Activated T-cell treated with anti-CD3 and anti-CD28 coated beads, Interleukin-2, amount 50 U/mL, for 72 hours (primary cell): ENCODE data around the gene NPC2. TPM values are rescaled to one million over a fixed set of nuclear protein-coding genes. Genes with fewer than 3 reads are reported as not detected.
"Not testable (repeated sequence)": the region's sequence is repeated elsewhere in the genome, so short reads cannot be mapped to it uniquely, and the experiment has no call there.

Source experiments
- ATAC-seq, 2 donors: fragments of 150-1000 bp; cut with Tn5 transposase; replicated peaks in 1 of 2; 2 replicates each; pipeline ENCODE4 v1.10.0; 2021; ENCODE audit warnings: moderate library complexity in 2 of 2, mild to moderate bottlenecking in 1 of 2
- DNase-seq, 2 donors: peaks; one replicate each; pipeline ENCODE4 v3.0.0; 2021 to 2022; ENCODE audit warnings: mixed read lengths in 1 of 2
- H3K27ac Mint-ChIP-seq: one replicate; pipeline ENCODE4 v1.8.0; 2022; ENCODE audit warnings: mild to moderate bottlenecking, moderate library complexity, mixed read lengths
- H3K27me3 Mint-ChIP-seq: one replicate; pipeline ENCODE4 v1.8.0; 2022; ENCODE audit warnings: low read depth, mixed read lengths
- H3K36me3 Mint-ChIP-seq, 2 donors: one replicate each; pipeline ENCODE4 v1.8.0; 2022; ENCODE audit warnings: mixed read lengths in 2 of 2, mild to moderate bottlenecking in 1 of 2; ENCODE audit not compliant: insufficient read depth in 2 of 2
- H3K4me1 Mint-ChIP-seq: one replicate; pipeline ENCODE4 v1.8.0; 2022; ENCODE audit warnings: low read depth, mixed read lengths
- H3K4me3 Mint-ChIP-seq, 2 donors: one replicate each; pipeline ENCODE4 v1.8.0; 2022; ENCODE audit warnings: mild to moderate bottlenecking in 2 of 2, mixed read lengths in 2 of 2, moderate library complexity in 2 of 2
- H3K9me3 Mint-ChIP-seq, 2 donors: one replicate each; pipeline ENCODE4 v1.8.0; 2022; ENCODE audit warnings: mixed read lengths in 2 of 2
- total RNA-seq, 2 donors: library from RNA; stranded (reverse); gene quantifications; one replicate each; pipeline ENCODE4 v1.2.3, GENCODE V29; 2022

The NPC2 gene
- total RNA-seq, 2 donors from 2014 or later: 27.1 to 35.4 TPM

- Mint-ChIP-seq H3K36me3 (no peaks in the 10 kb centered on the region), H3K9me3 (no peaks in the 10 kb centered on the region), H3K27me3 (peaks cover 10% of the 10 kb centered on the region), H3K4me3 (no peak overlapping the region), H3K27ac (no peak overlapping the region), H3K4me1 (no peaks in the 10 kb centered on the region)
- DNase-seq (no peak), ATAC-seq (no peak)
These were observed 27.8 kb downstream of the NPC2 start for GRCh38 chr14:74465335-74465734.

GRCh38 chr14:74464785-74465184 is 28.3 kb downstream of the NPC2 start:
- Mint-ChIP-seq H3K4me1 (peaks cover 3% of the 10 kb centered on the region), H3K9me3 (no peaks in the 10 kb centered on the region), H3K27me3 (peaks cover 16% of the 10 kb centered on the region), H3K4me3 (no peak overlapping the region), H3K36me3 (no peaks in the 10 kb centered on the region), H3K27ac (no peak overlapping the region)
- ATAC-seq: no peak
- DNase-seq: no peak

DNA sequence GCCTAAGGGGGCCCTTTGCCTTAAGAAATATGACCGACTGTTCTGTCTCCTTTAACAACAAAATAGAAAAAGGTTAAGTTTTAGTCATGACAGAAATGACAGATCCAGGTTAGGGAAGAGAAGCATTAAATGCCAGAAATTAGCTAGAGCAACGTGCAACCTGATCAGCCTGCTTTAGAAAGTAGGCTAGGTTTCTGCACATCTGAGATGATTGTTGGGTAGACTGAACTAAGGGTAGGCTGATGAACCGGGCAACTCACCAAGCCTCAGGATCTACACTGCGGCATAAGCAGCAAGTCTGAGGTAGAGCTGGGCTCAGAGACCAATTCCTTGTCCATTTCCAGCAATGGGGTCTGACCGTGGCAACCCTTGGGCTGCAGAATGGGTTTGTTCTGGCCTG is 29.4 kb downstream of the NPC2 start:
- H3K27me3 Mint-ChIP-seq: peaks cover 16% of the 10 kb centered on the region
- ATAC-seq (no peak), DNase-seq (no peak)
- peaks cover 7% of the 10 kb centered on the region for H3K4me1 Mint-ChIP-seq
- H3K4me3 Mint-ChIP-seq: no peak overlapping the region
- H3K27ac Mint-ChIP-seq: no peak overlapping the region
- H3K9me3 Mint-ChIP-seq: no peaks in the 10 kb centered on the region
- no peaks in the 10 kb centered on the region for H3K36me3 Mint-ChIP-seq

GRCh38 chr14:74462993-74463392 is 30.1 kb downstream of the NPC2 start:
- peaks cover 16% of the 10 kb centered on the region for H3K27me3 Mint-ChIP-seq
- H3K27ac Mint-ChIP-seq: no peak overlapping the region
- H3K4me3 Mint-ChIP-seq: no peak overlapping the region
- DNase-seq (no peak), ATAC-seq (no peak)
- peaks cover 7% of the 10 kb centered on the region for H3K4me1 Mint-ChIP-seq
- no peaks in the 10 kb centered on the region for H3K9me3 Mint-ChIP-seq
- no peaks in the 10 kb centered on the region for H3K36me3 Mint-ChIP-seq

- Mint-ChIP-seq H3K4me1 (peaks cover 7% of the 10 kb centered on the region), H3K36me3 (no peaks in the 10 kb centered on the region), H3K27me3 (peaks cover 16% of the 10 kb centered on the region), H3K4me3 (no peak overlapping the region), H3K27ac (no peak overlapping the region), H3K9me3 (no peaks in the 10 kb centered on the region)
- ATAC-seq (no peak), DNase-seq (no peak)
These were observed 33.1 kb downstream of the NPC2 start for GRCh38 chr14:74459976-74460375.

DNA sequence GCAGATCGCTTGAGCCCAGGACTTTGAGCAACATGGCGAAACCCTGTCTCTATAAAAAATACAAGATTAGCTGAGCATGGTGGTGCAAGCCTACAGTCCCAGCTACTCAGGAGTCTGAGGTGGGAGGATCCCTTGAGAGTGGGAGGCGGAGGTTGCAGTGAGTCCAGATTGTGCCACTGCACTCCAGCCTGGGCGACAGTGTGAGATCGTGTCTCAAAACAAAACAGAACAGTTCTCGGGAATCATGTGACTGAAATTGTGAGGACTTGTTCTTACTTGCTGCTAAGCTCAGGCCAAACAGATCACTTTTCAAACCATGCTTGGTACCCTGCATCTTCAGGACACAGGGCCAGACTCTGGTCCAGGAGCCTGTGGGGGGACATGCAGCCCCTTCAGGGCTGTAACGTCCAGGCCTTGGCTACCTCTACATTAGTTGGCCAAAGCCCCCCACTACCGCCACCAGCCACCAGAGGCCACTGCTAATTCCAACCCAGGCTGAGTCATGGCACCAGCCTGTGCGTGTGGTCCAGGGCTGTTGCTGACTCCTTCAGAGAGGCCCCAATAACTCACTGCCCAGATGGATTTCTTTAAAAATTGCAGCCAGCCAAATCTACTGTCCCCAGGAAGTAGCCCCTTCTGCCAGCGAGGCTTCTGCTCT is 33.7 kb downstream of the NPC2 start:
- H3K27me3 Mint-ChIP-seq: peaks cover 16% of the 10 kb centered on the region
- no peaks in the 10 kb centered on the region for H3K9me3 Mint-ChIP-seq
- DNase-seq (peak; percentile 36 to 46), ATAC-seq (peak; percentile 68 to 73)
- no peak overlapping the region for H3K4me3 Mint-ChIP-seq
- peaks cover 7% of the 10 kb centered on the region for H3K4me1 Mint-ChIP-seq
- no peaks in the 10 kb centered on the region for H3K36me3 Mint-ChIP-seq
- no peak overlapping the region for H3K27ac Mint-ChIP-seq

- no peaks in the 10 kb centered on the region for H3K36me3 Mint-ChIP-seq
- ATAC-seq (no peak), DNase-seq (no peak)
- no peak overlapping the region for H3K4me3 Mint-ChIP-seq
- H3K27me3 Mint-ChIP-seq: peaks cover 16% of the 10 kb centered on the region
- H3K9me3 Mint-ChIP-seq: no peaks in the 10 kb centered on the region
- H3K27ac Mint-ChIP-seq: no peak overlapping the region
- H3K4me1 Mint-ChIP-seq: peaks cover 7% of the 10 kb centered on the region
These were observed 35.6 kb downstream of the NPC2 start for GRCh38 chr14:74457565-74457895.

DNA sequence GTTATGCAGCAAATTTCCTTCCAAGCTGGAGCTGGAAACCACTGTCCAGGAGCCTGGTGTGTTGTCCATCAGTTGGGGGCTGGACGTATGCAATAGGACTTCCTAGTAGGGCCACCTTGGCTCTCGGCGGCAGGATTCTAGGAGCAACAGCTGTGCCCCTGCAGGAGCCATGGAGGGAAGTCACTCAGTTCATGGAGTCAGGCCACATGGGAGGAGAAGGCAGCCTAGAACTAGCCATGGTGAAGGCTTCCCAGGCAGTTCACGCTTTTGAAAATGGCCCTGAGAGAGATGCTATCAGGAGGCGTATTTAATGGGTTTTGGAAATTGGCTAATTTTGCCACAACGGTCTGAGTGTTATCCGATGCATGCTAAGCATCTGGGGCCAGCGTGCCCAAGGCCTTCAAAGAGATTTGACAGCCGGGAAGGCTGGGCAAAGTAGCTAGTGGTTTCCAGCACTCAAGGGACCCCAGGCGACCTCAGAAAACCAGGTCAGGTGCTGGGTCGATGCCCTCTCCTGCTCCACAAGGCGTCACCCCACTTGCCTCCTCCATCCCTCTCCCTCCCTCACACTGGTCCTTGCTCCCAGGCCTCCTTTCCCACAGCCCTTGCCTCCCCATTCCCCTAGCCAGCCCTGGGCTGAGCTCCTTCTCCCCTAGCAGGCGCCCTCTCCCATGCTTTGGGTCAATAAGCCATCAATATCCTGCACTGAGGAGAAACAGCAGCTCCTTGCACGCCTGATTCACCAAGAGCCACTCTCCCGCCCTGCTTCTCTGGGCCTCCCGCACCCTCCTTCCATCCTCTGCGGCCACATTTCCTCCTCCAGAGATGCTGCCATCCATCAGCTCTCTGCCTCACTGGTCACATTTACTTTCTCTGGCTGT is 36.2 kb downstream of the NPC2 start:
- no peaks in the 10 kb centered on the region for H3K36me3 Mint-ChIP-seq
- ATAC-seq (no peak), DNase-seq (no peak)
- H3K9me3 Mint-ChIP-seq: no peaks in the 10 kb centered on the region
- peaks cover 16% of the 10 kb centered on the region for H3K27me3 Mint-ChIP-seq
- H3K4me3 Mint-ChIP-seq: no peak overlapping the region
- H3K4me1 Mint-ChIP-seq: peaks cover 7% of the 10 kb centered on the region
- no peak overlapping the region for H3K27ac Mint-ChIP-seq

- H3K27me3 Mint-ChIP-seq, H3K9me3 Mint-ChIP-seq, ATAC-seq, H3K4me3 Mint-ChIP-seq, H3K36me3 Mint-ChIP-seq, H3K4me1 Mint-ChIP-seq, DNase-seq, H3K27ac Mint-ChIP-seq: not testable (repeated sequence)
These were observed 38.7 kb downstream of the NPC2 start for GRCh38 chr14:74454397-74454796.

GRCh38 chr14:74444866-74445265 is 48.2 kb downstream of the NPC2 start:
- H3K27ac Mint-ChIP-seq: no peak overlapping the region
- no peak for DNase-seq
- H3K9me3 Mint-ChIP-seq: no peaks in the 10 kb centered on the region
- ATAC-seq: no peak
- H3K4me1 Mint-ChIP-seq: no peaks in the 10 kb centered on the region
- H3K27me3 Mint-ChIP-seq: peaks cover 17% of the 10 kb centered on the region
- no peaks in the 10 kb centered on the region for H3K36me3 Mint-ChIP-seq
- H3K4me3 Mint-ChIP-seq: no peak overlapping the region

- H3K4me1 Mint-ChIP-seq: no peaks in the 10 kb centered on the region
- no peaks in the 10 kb centered on the region for H3K9me3 Mint-ChIP-seq
- no peak overlapping the region for H3K27ac Mint-ChIP-seq
- peaks cover 10% of the 10 kb centered on the region for H3K27me3 Mint-ChIP-seq
- no peaks in the 10 kb centered on the region for H3K36me3 Mint-ChIP-seq
- no peak for ATAC-seq
- no peak for DNase-seq
- H3K4me3 Mint-ChIP-seq: no peak overlapping the region
These were observed 50.3 kb downstream of the NPC2 start for GRCh38 chr14:74442757-74443156.

DNA sequence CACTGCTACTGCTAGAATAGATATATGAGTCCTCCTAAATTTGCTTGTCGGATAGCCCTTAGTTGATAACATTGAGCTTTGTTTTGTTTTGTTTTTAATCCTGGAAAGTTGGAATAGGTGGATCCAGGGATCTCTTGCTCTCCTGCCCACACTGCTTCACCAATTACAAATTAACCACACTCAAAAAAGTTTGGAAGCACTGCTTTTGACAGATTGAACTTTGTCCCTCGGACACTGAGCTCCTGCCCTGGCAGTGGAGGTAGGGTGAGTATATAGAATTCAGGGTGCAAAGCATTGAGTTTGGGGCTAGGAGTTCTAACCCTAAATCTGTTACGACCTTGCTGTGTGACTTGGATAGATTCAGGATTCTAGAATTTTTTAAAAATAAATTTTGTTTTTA is 52.0 kb downstream of the NPC2 start:
- Mint-ChIP-seq H3K27me3 (peaks cover 21% of the 10 kb centered on the region), H3K36me3 (no peaks in the 10 kb centered on the region), H3K27ac (no peak overlapping the region), H3K4me3 (no peak overlapping the region), H3K4me1 (no peaks in the 10 kb centered on the region), H3K9me3 (no peaks in the 10 kb centered on the region)
- no peak for ATAC-seq
- DNase-seq: no peak

- Mint-ChIP-seq H3K4me1 (no peaks in the 10 kb centered on the region), H3K4me3 (no peak overlapping the region), H3K27ac (no peak overlapping the region), H3K36me3 (no peaks in the 10 kb centered on the region), H3K9me3 (no peaks in the 10 kb centered on the region), H3K27me3 (peaks cover 19% of the 10 kb centered on the region)
- DNase-seq (no peak), ATAC-seq (no peak)
These were observed 54.7 kb downstream of the NPC2 start for GRCh38 chr14:74438351-74438915.
